Stimulated activated CD4-positive, alpha-beta T cell treated with anti-CD3 and anti-CD28 coated beads, TNF-alpha, amount 100 ng/mL, for 4 hours (primary cell): ENCODE data around the gene TMEM120B.
"Not testable (repeated sequence)": the region's sequence is repeated elsewhere in the genome, so short reads cannot be mapped to it uniquely, and the experiment has no call there.

Experiments
- DNase-seq, 3 experiments: peaks; one replicate each; pipeline ENCODE4 v3.0.0-alpha.2; 2020; ENCODE audit warnings: low read depth in 3 of 3

TMEM120B gene

DNA sequence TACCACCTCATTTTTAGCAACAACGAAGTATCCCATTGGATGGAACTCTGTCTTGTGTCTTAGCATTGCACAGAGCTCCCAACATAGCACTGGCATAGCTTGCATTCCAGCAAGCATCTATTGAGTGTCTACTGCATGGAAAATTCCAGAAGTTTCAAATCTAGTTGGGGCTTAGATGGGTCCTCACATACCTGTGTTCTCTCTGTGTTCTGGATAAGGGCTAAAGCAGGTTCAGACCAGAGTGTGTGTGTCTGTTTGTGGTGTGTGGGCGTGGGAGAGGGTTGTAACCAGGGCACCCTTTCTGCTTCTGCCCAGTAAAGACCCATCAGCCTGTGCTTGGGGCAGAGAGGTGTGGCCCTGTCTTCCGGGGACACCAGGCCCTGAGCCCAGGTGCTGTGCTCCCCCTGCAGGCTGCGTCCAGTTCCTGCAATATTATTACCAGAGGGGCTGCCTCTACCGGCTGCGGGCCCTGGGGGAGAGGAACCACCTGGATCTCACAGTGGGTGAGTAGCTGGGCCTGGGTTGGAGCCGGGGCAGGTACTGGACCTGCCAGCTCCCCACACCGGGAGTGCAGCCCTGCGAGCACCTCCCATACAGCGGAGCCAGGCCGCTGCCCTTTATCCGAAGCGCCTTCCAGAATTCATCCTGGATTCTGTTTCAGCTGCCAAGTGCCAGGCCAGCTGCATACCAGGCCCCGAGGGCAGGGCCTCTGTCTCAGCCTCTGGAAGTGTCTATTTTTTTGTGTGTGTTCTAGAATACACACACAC, 60.6 kb downstream of the TMEM120B start:
- DNase-seq = peak; percentile 57 to 69 (median 60)

DNA sequence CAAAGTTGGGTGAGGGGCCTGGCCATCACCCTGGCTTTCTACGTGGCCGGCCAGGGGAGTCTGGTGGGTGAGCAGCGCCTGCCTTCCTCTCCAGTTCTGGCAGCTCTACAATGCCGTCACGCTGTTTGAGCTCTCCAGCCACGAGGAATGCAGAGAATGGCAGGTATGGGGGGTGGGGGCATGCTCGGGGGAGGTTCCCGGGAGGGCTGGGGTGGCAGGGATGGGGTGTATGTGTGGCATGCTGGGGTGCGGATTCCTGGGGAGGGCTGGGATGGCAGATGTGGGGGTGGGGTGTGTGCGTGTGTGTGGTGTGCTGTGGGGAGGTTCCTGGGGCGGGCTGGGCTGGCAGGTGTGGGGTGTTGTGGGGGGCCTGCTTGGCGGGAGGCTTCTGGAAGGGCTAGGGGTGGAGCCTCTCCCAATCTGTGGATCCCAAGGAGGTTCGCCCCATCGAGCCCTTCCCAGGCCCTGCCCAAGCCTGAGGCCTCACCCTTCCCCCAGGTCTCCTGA, 62.5 kb downstream of the TMEM120B start:
- no peak for DNase-seq

DNA sequence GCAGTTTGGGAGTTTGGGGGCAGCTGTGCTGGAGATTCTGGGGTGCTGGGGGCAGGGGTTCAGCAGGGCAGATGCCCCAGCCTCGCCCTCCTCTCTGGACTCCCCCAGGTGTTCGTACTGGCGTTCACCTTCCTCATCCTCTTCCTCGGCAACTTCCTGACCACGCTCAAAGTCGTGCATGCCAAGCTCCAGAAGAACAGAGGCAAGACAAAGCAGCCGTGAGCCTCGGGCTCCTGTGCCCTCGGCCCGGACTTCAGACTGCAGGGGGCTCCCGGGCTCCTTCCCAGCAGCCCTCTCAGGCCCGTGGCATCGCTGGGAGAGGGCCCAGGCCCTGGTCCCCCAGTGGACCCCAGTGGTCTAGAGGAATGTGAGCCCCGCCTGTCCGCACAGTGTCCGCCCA, 62.9 kb downstream of the TMEM120B start:
- no peak for DNase-seq

DNA sequence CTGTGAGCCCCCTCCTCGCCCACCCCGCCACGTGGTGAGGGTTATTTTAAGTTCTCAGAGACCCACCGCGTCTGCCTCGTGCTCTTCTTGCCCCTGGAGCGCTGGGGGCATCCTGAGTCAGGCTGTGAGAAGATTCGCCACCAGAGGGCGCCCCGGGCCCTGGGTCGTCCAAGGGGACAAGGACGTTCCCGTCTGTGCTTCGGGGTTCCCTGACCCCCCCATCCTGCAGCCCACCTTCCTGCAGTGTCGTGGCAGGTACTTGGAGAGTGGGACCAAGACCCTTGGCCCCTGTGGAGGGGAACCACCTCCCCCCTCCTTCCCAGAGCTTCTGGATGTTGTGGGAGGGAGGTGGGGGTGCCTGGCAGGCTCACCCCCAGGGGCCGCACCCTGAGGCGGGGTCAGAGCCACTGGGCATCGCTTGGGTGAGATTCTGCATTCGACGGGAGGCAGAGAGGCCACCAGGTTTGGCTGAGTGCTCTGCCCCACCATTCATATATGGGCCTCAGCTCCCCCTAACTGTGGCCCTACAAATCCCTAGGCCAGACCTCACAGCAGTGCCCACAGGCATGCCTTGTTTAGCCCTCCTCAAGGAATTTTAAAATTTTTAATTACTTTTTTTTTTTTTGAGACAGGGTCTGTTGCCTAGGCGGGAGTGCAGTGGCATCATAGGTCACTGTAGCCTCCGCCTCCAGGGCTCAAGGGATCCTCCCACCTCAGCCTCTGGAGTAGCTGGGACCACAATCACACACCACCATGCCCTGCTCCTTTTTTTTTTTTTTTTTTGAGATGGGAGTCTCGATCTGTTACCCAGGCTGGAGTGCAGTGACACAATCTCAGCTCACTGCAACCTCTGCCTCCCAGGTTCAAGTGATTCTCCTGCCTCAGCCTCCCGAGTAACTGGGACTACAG, 63.9 kb downstream of the TMEM120B start:
- peak; percentile 79 to 96 (median 91) for DNase-seq

DNA sequence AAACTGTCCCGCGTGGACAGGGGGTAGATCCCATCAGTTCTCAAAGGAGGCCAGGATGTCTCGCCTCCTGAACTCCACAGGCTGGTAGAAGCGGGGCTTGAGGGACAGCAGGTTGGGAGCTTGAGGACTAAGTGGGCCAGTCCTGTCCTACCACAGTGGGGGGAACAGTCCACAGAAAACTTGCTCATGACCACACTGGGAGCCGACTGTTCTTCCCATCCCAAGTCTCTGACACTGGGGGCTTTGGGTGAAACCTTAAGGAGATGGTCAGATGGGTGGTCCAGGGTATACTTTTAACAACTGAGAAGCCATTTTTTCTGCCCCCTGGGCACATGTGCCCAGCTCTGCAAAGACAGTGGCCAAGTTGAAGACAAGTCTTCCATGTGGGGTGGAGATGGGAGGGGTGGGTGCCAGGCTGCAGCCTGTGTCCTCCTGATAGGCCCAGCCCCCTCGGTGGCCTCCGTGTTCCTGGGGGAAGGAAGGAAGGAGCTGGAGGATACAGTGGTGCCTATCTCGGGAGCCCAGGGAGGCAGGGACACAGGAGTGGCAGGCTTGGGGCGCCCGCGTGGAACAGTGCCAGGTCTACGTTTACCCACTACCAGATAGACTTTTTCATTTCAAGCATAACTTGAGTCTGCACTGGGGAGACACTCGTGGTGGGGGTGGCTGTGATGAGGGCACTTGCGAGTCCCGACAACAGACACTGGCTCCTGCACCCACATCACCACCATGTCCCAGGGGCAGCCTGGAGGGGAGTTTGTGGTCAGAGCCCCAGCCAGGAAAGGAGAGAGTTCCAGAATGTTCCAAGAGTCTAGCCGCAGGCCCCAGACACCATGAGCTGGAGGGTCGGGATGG, 66.2 kb downstream of the TMEM120B start:
- DNase-seq = no peak

DNA sequence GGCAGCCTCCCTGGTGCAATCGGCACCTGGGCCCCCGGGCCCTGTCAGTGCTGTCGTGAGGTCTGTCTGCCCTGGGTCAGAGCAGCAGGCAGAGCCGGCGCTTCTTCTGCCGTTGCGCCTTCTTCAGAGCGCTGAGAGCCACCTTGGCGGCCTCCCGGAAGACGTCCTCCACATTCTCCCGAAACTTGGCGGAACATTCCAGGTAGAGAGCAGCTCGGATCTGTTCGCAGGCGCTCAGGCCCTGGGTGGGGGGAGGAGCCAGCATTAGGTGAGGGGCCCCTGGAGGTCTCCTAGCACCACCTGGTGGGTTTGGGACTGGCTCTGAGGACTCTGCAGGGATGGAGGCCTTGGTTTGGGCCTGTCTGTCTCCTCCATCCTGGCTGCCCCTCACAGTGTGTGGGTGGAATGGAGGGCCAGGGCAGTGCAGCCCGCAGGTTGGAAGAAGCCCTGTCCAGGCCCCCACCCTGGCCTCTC, 66.9 kb downstream of the TMEM120B start:
- DNase-seq = no peak

DNA sequence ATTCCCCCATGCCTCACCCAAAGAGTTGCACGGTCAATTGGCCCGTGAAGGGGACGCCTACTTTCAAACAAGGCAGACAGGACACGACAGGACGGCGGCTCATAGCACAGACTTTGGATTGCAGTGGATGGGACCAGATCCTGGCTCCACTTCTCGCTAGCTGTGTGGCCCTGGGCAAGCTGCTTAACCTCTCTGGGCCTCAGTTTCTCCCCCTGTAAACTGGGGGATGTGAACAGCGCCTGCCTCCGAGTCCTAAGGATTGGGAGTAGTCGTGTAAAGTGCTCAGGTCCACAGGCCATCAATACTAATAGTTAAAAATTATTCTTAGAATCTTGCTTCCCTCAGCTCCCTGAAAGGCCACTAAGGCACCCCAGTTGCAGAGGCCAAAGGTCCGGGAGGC, 67.9 kb downstream of the TMEM120B start:
- DNase-seq = no peak

DNA sequence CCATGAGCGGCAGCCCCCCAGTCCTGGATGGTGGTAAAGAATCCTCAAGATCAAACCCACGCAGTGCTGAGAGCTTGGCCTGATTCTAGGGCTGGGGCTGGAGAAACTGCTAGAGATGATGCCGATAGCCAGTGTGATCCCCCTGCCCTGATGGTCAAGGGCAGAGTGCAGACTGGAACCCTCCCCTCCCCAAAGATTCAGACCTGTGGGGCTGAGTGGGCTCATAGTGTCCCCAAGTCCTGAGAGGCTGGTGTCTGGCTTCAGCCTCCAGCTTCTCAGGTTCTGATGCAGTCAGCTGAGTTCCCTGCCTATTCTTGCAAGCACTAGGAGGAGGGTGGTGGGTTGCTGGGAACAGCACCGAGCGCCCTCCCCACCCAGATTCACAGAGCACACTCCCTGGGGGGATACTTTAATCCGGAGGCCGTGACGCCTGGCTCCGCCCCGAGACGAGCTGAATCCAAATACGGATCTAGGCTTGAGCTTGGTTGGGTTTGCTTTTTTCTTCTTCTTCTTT, 69.0 kb downstream of the TMEM120B start:
- DNase-seq = no peak

DNA sequence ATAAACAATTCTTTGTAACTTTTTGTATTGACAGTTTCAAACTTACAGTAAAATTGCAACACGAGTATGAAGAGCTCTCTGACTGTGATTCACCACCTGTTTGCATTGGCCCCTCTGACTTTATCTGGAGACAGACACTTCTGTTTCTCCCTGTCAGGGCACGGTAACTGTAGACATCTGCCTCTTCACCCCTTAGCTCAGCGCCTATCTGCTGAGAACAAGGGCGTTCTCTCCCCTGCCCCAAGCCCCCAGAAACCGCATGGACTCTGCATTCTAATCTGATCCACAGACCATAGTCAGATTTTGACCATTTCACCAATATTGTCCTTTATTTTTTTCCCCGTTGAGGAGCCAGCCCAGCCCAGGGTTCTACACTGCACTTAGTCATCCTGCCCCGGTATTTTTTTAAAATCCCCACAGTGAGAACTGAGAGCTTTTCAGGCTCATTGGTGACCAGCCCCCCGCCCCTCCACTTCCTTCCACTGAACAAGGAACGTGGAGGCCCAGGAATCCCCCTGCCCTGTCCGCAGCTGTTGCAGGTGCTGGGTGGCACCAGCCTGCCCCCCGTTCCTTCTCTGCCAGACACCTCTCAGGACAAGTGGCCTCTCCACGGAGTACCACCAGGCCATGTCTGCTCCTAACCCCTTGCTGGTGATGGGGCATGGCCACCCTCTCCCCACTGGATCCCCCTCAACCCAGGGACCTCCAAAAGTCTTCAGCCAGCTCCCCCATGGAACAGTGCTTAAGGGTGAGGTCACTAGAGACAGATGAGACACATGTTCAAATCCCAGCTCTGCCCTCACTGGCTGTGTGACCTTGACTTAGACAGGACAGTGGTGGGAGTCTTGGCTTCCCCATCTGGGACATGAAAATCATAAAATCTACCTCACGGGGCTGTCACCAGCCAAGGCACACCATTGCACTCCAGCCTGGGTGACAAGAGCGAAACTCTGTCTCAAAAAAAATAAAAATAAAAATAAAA, 69.7 kb downstream of the TMEM120B start:
- DNase-seq = no peak

DNA sequence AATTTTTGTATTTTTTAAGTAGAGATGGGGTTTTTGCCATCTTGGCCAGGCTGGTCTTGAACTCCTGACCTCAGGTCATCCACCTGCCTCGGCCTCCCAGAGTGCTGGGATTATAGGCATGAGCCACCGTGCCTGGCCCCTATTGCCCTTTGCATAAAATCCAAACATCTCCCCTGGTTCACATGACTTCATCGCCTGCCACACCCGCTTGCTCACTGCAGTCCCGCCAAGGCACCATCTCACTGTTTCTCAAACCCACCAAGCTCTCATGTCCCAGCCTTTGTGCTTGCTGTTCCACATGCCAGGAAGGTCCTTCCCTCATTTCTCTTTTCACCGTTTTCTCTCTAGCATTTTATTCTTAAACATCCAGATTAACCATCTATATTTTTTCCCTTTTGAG, 71.2 kb downstream of the TMEM120B start:
- DNase-seq = no peak

DNA sequence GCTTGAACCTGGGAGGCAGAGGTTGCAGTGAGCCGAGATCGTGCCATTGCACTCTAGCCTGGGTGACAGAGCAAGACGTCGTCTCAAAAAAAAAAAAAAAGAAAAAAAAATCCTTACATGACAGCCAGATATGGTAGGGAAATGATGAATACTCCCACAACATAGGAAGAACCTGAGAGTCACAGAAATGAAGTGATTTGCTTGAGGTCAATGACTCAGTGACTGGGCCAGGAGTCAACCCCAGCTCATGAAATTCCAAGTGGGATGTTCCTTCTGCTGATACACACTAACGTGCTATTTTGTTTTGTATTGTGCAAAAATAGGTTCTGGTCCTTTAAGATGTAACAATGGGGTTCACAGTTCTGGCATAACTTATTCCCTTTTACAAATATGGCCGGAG, 71.9 kb downstream of the TMEM120B start:
- no peak for DNase-seq

DNA sequence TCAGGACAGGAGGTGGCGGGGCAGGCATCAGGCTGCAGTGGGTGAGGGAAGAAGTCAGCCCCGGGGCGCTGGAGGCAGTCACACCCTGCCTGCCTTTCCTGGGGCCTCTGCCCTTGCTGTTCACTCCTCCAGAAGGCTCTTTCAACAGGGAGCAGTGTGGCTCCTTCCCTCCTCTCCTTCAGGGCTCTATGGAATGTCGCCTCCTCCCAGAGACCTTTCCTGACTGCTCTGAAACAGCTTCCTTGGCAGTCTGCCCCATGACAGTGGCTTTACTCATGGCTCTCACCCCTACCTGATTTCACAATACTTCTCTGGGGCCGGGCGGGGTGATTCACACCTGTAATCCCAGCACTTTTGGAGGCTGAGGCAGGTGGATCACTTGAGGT, 73.9 kb downstream of the TMEM120B start:
- no peak for DNase-seq

DNA sequence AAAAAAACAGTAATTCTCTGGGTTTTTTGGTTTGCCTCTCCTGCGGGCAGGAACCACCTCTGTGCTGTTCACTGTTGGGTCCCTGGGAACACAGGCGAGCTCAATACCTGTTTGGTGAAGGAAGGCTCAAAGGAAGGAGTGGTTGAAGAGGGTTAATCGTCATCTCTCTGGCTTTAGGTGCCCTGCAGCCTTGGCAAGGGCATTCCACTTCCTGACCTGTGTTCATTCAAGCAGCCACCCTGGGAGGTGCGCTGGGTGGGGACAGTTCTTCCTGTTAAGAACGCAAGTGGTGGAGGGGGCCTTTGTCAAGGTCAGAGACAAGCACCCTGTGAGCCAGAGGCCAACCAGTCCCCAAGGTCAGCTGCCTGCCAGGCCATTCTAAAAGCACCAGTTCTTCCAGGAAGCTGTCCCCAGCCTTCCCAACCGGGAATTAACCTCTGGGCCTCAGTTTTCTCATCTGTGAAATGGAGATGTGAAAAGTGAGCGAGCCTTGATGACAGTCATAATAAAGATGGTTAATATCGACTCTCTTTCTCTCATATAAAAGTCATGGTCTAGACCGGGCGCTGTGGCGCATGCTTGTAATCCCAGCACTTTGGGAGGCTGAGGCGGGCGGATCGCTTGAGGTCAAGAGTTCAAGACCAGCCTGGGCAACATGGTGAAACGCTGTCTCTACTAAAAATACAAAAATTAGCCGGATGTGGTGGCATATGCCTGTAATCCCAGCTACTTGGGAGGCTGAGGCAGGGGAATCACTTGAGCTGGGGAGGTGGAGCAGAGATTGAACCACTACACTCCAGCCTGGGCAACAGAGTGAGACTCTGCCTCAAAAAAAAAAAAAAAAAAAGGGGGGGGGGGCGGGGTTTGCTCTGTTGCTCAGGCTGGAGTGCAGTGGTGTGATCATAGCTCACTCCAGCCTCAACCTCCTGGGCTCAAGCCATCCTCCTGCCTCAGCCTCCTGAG, 74.8 kb downstream of the TMEM120B start:
- no peak for DNase-seq

DNA sequence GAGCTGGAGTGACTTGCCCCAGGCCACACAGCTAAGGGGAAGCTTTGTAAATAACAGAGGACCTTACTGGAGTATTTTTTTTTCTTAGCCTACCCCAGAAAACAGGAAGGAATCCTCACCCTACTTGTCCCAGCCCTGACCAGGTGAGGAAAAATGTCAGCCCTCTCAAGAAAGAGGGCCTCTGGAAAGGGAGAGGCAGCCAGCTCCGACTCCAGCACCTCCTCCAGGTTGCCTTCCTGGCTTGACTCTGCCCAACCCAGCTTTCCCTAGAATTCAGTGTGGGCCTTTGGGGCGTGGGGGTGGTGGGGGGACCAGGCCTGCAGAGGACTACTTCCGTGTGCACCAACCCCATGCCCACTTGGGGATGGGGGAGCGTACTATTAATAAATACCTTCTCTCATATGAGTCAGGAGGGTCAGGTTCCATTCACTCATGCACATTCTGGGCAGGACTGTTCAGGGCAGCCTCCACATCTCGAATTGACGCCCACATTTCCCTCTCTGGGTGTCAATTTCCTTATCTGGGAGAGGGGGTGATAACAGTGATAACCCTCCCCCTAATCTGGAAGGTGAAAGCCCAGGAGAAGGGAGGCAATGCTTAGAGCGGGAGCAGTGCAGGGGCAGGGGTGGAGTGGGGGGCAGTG, 75.7 kb downstream of the TMEM120B start:
- DNase-seq = no peak

DNA sequence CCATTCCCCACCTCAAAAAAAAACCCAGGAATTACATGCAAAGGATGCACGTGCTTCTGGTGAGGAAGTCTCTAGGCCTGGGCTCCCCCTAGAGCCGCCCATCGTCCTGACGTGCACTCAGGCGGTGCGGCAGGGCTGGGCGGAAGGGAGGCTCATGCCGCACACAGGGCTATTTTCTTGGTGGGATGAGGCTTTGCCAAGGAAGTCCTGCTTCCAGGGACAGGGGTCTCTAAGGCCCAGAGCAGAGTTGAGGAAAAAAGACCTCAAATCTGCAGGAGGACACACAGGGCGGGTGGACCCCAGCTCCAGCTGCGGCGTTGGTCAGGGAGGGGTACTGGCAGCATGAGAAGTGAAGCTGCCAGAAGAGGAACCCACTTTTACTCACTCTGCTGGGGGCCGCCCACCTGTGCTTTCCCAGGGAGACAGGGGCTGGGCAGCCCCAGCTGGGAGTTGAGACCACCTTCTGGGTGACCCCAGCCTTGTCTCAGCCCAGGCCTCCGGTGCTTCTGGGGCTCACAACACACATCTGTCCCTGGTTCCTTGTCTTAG, 76.8 kb downstream of the TMEM120B start:
- DNase-seq = no peak

DNA sequence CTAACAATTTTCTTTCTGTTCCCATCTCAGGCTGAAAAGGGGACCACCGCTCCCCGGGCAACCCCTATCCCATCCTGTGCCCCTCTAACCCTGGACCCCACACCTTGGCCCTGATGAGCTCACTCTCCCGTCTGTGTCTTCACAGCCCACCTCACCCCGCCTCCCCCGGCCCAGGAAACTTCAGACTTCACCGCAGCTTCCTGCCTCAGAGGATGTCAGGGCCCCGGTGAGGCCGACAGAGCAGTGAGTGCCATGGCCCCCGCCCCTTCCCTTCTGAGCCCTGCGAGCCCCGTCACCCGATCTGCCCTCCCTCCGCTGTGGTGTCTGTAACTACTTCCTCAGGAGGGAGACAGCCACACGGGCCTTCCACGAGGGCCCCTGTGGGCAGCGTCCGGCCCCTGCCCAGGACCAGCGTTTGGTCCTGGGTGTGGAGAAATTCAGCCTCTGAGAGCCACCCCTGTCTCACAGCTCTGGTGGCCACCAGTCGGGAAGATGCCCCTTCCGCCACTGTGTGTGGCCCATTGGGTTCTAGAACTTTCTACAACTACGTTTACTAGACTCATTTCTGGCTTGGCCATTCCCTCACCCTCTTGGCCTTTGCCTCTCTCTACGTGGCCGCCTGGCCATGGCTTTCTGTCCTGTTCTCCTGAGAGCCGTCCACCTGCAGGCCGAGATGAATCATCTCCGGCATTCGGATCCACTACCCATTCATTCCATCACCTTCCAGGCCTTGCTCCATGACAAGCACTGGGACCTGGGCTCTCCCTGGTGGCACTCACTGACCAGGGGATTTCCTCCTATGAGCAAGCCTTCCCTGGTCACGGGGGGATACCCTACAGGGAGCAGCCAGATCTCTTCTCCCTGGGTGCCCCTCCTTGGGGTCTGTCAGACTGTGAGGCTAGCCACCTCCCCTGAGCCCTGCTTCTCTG, 77.5 kb downstream of the TMEM120B start:
- DNase-seq = peak; percentile 81 to 93 (median 88)

DNA sequence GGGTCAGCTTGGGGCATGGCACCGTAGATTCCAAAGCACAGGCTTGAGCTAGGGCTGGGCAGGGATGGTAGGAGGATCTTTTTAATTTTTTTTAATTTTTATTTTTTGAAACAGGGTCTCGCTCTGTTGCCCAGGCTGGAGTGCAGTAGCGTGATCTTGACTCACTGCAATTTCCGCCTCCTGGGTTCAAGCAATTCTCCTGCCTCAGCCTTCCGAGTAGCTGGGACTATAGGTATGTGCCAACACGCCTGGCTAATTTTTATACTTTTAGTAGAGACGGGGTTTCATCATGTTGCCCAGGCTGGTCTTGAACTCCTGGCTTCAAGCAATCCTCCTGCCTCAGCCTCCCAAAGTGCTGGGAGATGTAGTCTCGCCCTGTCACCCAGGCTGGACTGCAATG, 78.2 kb downstream of the TMEM120B start:
- not testable (repeated sequence) for DNase-seq
